ENCODE measurements around the gene ZFP91. TPM values are rescaled to one million over a fixed set of nuclear protein-coding genes. Genes with fewer than 3 reads are reported as not detected.

Gene ZFP91
- polyA plus RNA-seq, 1 donor: 37.7 TPM

DNA sequence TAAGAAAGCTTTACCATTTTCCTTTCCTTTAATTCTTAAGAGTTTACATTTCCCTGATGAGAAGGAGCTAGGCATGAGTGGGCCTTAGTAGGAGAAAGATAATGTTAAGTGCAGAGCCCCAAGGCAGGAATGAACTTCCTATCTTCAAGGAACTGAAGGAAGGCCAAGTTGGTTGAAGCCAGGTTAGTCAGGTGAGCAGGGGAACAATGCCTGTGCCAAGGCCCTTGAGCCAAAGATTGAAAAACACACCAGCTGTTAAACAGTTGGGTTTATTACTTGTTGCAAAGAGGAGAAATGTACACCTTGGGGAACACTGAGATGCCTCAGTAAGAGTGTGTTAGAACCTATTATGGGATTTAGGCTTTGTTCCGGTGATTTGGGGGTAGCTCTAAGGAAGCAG is 53.6 kb downstream of the ZFP91 start:
- DNase-seq: no peak

DNA sequence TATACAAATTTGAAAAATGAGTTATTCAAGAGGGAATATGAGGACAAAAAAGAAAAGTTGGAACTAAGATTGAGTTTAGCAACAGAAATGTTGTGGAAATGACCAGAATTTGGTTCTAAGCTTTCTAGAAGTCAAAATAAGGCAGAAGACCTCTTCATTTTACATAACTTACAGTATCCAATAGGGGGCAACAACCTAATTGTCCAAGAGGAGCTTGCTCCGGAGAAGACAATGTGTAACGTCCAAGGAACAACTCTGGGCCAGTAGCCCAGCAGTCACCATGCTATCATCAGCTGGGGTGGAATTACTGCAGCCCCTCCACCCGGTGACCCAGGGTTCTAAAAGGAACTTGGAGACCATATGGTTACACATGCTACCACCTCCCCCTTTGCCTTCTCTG is 57.7 kb downstream of the ZFP91 start:
- DNase-seq: no peak

- no peak for DNase-seq
Observed at GRCh38 chr11:58637371-58637770, 58.5 kb downstream of the ZFP91 start.

DNA sequence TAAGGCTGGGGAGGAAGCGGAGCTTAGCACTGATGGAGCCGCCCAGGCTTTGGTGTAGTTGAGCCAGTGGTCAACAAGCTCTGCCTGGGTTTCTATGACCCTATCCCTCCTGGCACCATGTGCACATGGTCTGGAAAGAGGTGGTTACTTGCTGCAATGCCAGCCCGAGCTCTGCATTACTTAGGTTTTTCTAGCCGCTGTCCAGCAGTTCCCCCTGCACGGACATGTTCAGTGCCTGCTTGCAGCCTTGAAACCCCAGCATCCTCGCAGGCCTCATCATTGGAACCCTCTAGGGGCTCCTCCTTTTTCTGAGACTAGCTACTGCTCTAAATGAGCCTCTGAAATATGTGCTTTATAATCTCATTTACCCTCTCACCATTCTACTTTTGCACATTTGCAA is 60.2 kb downstream of the ZFP91 start:
- no peak for DNase-seq

DNA sequence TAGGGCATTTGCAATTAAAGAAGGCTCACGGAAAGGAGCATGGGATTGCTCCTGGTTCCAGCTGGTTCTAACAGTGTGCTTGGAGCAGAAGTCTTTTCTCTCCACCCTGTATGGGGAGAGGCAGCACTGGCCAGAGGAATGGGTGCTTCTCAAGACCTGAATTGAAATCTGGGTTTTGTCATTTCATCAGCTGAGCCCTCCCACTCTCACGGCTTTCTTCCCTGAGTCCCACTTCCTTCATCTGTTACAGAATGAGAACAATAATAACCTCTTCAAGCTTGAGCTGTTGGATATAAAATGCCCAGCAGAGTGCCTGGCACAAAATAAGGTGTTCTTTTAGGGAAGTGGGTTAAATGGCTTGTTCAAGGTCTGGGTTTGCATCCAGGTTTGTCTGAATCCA is 60.8 kb downstream of the ZFP91 start:
- no peak for DNase-seq

GRCh38 chr11:58640386-58641023 is 61.6 kb downstream of the ZFP91 start:
- DNase-seq: peak; percentile 6

GRCh38 chr11:58641341-58641740 is 62.5 kb downstream of the ZFP91 start:
- DNase-seq: no peak

GRCh38 chr11:58641803-58642581 is 63.1 kb downstream of the ZFP91 start:
- DNase-seq: no peak

- no peak for DNase-seq
Observed at GRCh38 chr11:58645854-58646253, 67.0 kb downstream of the ZFP91 start.

GRCh38 chr11:58647141-58647699 is 68.4 kb downstream of the ZFP91 start:
- no peak for DNase-seq

GRCh38 chr11:58647866-58648265 is 69.0 kb downstream of the ZFP91 start:
- no peak for DNase-seq

DNA sequence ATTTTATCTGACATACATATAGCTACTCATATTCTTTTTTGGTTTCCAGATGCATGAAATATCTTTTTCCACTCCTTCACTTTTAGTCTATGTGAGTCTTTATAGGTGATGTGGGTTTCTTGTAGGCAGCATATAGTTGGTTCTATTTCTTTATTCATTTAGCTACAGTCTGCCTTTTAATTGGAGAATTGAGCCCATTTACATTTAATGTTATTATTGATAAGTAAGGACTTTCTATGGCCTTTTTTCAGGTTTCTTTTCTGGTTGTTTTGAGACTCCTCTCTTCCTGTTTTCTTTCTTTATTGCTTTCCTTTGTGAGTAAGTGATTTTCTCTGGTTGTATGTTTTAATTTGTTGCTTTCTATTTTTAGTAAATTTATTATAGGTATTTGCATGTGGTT is 70.8 kb downstream of the ZFP91 start:
- DNase-seq: no peak

- no peak for DNase-seq
Observed at GRCh38 chr11:58650496-58650895, 71.6 kb downstream of the ZFP91 start.

DNA sequence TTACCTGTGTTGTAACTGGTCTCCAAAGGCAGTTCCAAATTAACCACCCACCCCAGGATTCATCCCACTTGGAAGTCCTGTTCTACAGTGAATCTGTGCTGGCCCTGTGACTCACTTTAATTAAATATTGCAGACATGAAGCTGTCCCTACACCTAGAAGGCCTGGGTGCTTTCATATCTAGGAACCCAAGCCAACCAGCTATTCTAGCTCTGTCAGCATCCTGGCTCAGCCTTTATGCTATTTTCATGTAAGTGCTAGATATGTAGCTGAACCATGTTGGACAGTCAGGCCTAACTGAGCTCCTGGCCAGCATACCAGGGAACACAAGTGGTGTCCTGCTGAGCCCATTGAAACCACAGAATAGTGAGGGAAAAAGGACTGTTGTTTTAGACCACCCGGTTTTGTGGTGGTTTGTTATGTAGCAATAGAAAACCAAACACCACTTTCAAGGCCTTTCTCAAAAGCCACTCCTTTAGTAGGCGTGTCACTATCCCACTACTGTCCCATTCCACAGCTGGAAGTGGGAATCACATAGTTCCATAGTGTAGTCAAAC is 73.9 kb downstream of the ZFP91 start:
- no peak for DNase-seq

DNA sequence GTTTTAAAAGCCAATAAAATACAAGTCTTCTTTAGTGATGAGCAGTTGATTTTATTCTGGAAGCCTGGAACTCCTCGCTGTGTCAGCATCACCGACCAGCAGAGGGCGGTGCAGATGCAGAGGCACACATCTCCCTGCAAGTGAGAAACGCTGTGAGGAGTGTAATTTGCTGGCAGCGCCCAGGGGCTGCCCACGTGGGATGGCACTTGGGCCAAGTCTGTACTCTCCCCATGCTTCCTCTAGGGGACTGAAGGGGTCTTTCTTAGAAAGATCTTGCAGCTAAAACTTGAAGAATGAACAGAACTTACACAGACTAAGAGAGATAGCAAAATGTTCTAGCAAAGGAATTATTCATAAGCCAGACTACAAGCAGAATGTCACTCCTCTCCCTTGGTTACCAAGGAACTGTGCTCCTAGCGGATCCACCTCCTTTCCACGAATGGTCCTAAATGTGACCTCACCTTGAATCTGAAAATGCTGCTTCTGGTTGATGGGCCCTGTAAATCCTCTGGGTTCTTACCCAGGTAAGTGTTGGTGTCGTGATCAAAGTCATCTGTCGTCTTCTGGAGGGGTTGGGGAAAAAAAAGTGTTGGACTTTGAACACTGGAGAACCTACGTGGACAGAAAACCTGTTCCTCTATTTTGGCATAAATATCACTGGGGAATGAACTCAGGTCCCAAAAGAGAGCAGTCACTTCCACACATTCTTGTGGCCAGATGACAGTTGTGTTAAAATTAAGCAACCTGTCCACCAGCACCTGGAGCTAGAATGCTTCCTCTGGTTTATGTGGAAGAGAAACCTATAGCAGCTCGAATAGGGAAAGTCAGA is 75.4 kb downstream of the ZFP91 start:
- DNase-seq: peak; percentile 70

- no peak for DNase-seq
Observed at GRCh38 chr11:58654908-58655296, 76.0 kb downstream of the ZFP91 start.

DNA sequence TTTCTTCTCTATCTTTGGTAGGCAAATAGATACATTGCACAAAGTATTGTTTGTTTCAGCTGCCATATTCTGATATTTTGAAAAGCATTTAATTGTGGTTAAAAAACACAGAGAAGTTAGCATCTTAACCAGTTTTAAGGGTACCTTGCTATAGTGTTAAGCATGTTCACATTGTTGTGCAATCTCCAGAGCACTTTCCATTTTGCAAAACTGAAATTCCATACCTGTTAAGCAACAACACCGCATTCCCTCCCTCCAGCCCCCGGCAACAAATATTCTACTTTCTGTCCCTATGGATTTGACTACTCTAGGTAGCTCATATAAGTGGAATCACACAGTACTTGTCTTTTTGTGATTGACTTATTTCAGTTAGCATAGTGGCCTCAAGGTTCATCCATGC is 77.5 kb downstream of the ZFP91 start:
- DNase-seq: no peak

DNA sequence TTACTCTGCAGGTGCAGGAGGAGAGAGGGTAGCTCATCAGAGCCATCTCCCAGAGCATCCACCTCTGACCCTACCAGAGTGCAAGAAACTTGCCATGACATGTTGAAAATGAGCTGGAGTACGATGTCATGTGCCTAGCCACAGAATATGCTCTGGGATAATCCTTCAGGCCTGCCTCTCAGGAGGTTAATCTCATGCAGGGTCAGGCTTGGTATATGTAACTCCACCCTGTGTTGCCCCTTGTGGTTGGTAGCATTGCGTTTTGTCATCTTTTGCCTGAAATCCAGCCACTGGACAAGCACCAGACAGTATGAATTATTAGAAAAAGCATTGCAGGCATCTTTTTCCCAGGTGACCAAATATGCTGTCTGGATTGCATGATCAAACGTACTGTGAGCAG is 79.8 kb downstream of the ZFP91 start:
- DNase-seq: no peak

GRCh38 chr11:58659404-58659803 is 80.5 kb downstream of the ZFP91 start:
- no peak for DNase-seq

- no peak for DNase-seq
Observed at GRCh38 chr11:58659910-58660570, 81.2 kb downstream of the ZFP91 start.
